PFSK-1 (cell line): ENCODE data around the gene APLP2.

Source experiments
- FOXP2 ChIP-seq: optimal IDR thresholded peaks from 2 replicates; pipeline ENCODE3; 2011; ENCODE audit warnings: borderline replicate concordance, control low read depth, inconsistent platforms; ENCODE audit not compliant: insufficient read depth; ENCODE audit errors: extremely low read length, extremely low read depth
- POLR2AphosphoS5 ChIP-seq: IDR thresholded peaks from 2 replicates; pipeline ENCODE4 v1.6.1; 2012; ENCODE audit warnings: low read depth, mild to moderate bottlenecking, control low read depth, low read length, moderate library complexity
- REST ChIP-seq, 2 experiments: IDR thresholded peaks; 2 replicates each; pipeline versions ENCODE4 v1.6.1 to v1.8.0; 2011 to 2012; ENCODE audit warnings: low read depth in 2 of 2, low read length in 2 of 2, control low read depth in 1 of 2, inconsistent platforms in 1 of 2, mild to moderate bottlenecking in 1 of 2, moderate library complexity in 1 of 2; ENCODE audit not compliant: insufficient read depth in 1 of 2
- SIN3A ChIP-seq: IDR thresholded peaks from 2 replicates; pipeline ENCODE4 v1.6.1; 2012; ENCODE audit warnings: mild to moderate bottlenecking, low read length, moderate library complexity, borderline replicate concordance; ENCODE audit not compliant: insufficient read depth
- TAF1 ChIP-seq: IDR thresholded peaks from 2 replicates; pipeline ENCODE4 v1.6.1; 2012; ENCODE audit warnings: low read length, control low read depth, borderline replicate concordance; ENCODE audit not compliant: insufficient read depth

Gene APLP2

GRCh38 chr11:130076778-130077481 lies 7.2 kb downstream of the APLP2 start:
- no peak for TF ChIP-seq FOXP2
- TF ChIP-seq POLR2AphosphoS5, result no peak
- no peak for TF ChIP-seq REST (IDR thresholded peaks at IDR 0.05; ENCODE audit: insufficient read depth in 1 of 2, low read depth in 2 of 2, low read length in 2 of 2)
- no peak for TF ChIP-seq TAF1
- TF ChIP-seq SIN3A, result no peak

GRCh38 chr11:130077671-130078070 lies 8.0 kb downstream of the APLP2 start:
- TF ChIP-seq POLR2AphosphoS5, result no peak
- no peak for TF ChIP-seq FOXP2
- TF ChIP-seq TAF1, result no peak
- TF ChIP-seq REST (IDR thresholded peaks at IDR 0.05; ENCODE audit: insufficient read depth in 1 of 2, low read depth in 2 of 2, low read length in 2 of 2), result no peak
- no peak for TF ChIP-seq SIN3A

- TF ChIP-seq FOXP2 (no peak), SIN3A (no peak), REST (IDR thresholded peaks at IDR 0.05; ENCODE audit: insufficient read depth in 1 of 2, low read depth in 2 of 2, low read length in 2 of 2) (no peak)
Measured at GRCh38 chr11:130078080-130078479, 8.4 kb downstream of the APLP2 start.

- TF ChIP-seq FOXP2 (no peak), SIN3A (no peak), POLR2AphosphoS5 (no peak), TAF1 (no peak), REST (IDR thresholded peaks at IDR 0.05; ENCODE audit: insufficient read depth in 1 of 2, low read depth in 2 of 2, low read length in 2 of 2) (no peak)
Measured at GRCh38 chr11:130085671-130086290, 16.1 kb downstream of the APLP2 start.

GRCh38 chr11:130086669-130087068 lies 17.0 kb downstream of the APLP2 start:
- no peak for TF ChIP-seq POLR2AphosphoS5
- TF ChIP-seq TAF1, result no peak
- TF ChIP-seq REST (IDR thresholded peaks at IDR 0.05; ENCODE audit: insufficient read depth in 1 of 2, low read depth in 2 of 2, low read length in 2 of 2), result no peak
- no peak for TF ChIP-seq SIN3A
- no peak for TF ChIP-seq FOXP2
